Fibroblast of pulmonary artery (primary cell): ENCODE results near the gene RASGEF1C.

Experiments
- DNase-seq: peaks from one replicate; pipeline ENCODE4 v3.0.0-alpha.2; 2010; ENCODE audit warnings: low read depth
- H3K4me3 ChIP-seq: replicated peaks from 2 replicates; pipeline ENCODE4 v1.5.1; 2011; ENCODE audit warnings: low read depth, mild to moderate bottlenecking, control low read depth, low read length, moderate library complexity
- TF ChIP-seq, protein P1 (sequence below): IDR thresholded peaks from 2 replicates; pipeline ENCODE4 v1.5.1; 2011; ENCODE audit warnings: mild to moderate bottlenecking, control low read depth, low read length, inconsistent platforms; ENCODE audit errors: missing control alignments

RASGEF1C gene

GRCh38 chr5:180235846-180236245 lies 26.8 kb upstream of the RASGEF1C start:
- no peak overlapping the region for H3K4me3 ChIP-seq
- TF ChIP-seq, protein P1, sequence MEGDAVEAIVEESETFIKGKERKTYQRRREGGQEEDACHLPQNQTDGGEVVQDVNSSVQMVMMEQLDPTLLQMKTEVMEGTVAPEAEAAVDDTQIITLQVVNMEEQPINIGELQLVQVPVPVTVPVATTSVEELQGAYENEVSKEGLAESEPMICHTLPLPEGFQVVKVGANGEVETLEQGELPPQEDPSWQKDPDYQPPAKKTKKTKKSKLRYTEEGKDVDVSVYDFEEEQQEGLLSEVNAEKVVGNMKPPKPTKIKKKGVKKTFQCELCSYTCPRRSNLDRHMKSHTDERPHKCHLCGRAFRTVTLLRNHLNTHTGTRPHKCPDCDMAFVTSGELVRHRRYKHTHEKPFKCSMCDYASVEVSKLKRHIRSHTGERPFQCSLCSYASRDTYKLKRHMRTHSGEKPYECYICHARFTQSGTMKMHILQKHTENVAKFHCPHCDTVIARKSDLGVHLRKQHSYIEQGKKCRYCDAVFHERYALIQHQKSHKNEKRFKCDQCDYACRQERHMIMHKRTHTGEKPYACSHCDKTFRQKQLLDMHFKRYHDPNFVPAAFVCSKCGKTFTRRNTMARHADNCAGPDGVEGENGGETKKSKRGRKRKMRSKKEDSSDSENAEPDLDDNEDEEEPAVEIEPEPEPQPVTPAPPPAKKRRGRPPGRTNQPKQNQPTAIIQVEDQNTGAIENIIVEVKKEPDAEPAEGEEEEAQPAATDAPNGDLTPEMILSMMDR, result no peak
- DNase-seq, result no peak

- TF ChIP-seq, protein P1, result no peak
- no peak overlapping the region for H3K4me3 ChIP-seq
- no peak for DNase-seq
Observed at GRCh38 chr5:180235077-180235476, 26.1 kb upstream of the RASGEF1C start.

GRCh38 chr5:180234271-180234670 lies 25.3 kb upstream of the RASGEF1C start:
- no peak for DNase-seq
- TF ChIP-seq, protein P1, result no peak
- no peak overlapping the region for H3K4me3 ChIP-seq

DNA sequence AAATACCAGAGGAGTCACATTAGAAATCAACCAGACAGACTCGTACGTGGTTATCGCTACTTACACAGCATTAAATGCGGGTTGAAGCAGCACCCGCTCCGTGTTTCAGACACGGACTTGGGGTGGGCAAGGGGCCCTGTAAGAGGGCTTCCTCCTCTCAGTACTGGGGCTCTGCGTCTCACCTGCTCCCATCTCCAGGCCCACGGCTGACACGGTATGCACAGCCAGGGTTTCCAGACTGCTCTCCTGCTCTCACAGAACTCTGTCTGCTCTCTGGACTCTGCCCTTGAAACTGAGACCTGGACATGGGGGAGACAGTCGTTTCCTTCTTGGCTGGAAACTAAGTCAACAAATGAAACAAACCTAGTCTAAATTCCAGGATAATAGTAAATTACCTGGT lies 24.7 kb upstream of the RASGEF1C start:
- TF ChIP-seq, protein P1, result no peak
- no peak for DNase-seq
- H3K4me3 ChIP-seq, result no peak overlapping the region

GRCh38 chr5:180230017-180230416 lies 21.0 kb upstream of the RASGEF1C start:
- no peak for DNase-seq
- H3K4me3 ChIP-seq, result no peak overlapping the region
- TF ChIP-seq, protein P1, result no peak

GRCh38 chr5:180222056-180222455 lies 13.0 kb upstream of the RASGEF1C start:
- TF ChIP-seq, protein P1, result no peak
- no peak for DNase-seq
- H3K4me3 ChIP-seq, result no peak overlapping the region

- no peak overlapping the region for H3K4me3 ChIP-seq
- TF ChIP-seq, protein P1, result no peak
- DNase-seq, result no peak
Observed at GRCh38 chr5:180217797-180218196, 8.8 kb upstream of the RASGEF1C start.
